Measurements from ENCODE around the gene LSM5.
"Not testable (repeated sequence)": the region's sequence is repeated elsewhere in the genome, so short reads cannot be mapped to it uniquely, and the experiment has no call there.

Gene LSM5

DNA sequence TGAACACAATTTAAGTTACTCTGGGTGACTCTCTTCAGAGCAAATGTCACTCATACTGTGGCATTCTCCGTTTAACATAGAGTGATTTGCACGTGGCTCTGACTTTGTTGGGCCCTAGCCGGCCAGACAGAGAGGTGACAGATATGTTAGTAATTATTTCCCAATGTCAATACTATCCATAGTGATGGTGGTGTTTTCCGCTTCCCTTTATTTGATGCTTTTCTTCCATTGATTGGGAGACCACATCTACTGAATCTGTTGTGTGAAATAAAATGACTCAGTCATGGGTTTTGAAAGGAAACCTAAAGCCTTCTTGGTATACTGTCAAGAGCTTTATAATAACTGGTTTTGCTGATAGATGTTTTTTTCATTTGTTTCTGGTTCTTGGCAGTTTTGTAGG lies 12.5 kb upstream of the LSM5 start:
- DNase-seq (ENCODE audit: low spot score): no peak

GRCh38 chr7:32501522-32501921 lies 11.3 kb upstream of the LSM5 start:
- DNase-seq (ENCODE audit: low spot score): no peak

DNA sequence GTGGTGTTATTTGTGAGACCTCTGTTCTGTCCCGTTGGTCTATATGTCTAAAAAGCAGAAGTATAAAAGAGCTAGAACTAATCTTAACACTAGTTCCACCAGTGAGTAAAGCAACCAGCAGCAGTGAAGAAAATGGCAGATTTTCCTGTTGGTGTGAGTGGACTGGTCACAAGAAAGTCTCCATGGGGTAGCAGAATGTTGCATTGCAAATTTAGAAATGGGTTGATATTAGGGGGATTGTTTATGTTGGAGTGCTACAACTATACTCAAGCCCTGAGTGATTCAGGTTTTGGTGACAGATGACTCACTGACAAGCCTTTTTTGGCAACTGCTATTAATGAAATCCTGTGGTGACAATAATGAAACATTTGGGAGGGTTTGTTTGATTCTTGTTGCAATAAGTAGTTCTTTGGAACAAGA lies 10.8 kb upstream of the LSM5 start:
- no peak for DNase-seq (ENCODE audit: low spot score)

DNA sequence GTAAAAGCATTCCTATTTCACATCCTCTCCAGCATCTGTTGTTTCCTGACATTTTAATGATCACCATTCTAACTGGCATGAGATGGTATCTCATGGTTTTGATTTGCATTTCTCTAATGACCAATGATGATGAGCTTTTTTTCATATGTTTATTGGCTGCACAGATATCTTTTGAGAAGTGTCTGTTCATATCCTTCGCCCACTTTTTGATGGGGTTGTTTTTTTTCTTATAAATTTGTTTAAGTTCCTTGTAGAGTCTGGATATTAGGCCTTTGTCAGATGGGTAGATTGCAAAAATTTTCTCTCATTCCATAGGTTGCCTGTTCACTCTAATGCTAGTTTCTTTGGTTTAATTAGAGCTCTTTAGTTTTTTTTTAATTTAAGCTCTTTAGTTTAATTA lies 10.0 kb upstream of the LSM5 start:
- DNase-seq (ENCODE audit: low spot score): not testable (repeated sequence)

GRCh38 chr7:32499755-32500154 lies 9.6 kb upstream of the LSM5 start:
- not testable (repeated sequence) for DNase-seq (ENCODE audit: low spot score)

- DNase-seq (ENCODE audit: low spot score): no peak
Observed at GRCh38 chr7:32496052-32496813, 6.1 kb upstream of the LSM5 start.

DNA sequence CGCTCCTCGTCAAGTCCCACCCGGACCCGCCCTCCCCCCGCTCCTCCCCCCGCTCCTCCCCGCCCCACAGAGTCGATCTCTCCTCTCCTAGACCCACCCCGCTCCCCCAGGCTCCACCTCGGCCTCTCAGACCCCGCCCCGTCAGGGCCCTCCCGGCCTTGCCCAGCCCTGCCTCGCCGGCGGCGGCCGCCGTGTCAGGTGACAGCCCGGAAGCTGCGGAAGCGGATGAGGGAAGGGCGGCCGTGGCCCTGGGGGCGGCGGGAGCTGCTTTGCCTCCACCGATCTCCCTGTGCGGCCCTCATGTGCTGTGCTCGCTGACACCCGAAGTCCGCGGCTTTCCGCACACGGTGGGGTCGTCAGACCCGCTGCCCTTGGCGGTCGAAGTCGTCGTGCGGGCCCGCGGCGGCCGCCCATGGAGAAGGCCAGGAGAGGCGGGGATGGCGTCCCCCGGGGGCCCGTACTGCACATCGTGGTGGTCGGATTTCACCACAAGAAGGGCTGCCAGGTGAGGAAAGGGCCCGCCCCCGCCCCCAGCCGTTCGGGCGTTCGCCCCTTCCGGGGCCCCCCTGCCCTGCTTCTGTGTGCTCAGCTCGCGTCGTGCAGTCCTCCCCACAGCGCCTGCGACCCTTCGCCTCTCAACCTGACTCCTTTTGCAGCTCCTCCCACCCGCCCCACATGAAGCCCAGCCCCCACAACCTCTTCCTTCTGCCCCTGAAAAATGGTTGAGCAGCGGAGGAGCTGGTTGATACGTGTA lies 5.3 kb upstream of the LSM5 start, which contains the start of gene AVL9:
Gene AVL9 (plus strand): TSS at position 192 of the 754 bp plus-strand sequence. CDS start 221 bp downstream, at position 413.
- peak; percentile 98 for DNase-seq (ENCODE audit: low spot score)

DNA sequence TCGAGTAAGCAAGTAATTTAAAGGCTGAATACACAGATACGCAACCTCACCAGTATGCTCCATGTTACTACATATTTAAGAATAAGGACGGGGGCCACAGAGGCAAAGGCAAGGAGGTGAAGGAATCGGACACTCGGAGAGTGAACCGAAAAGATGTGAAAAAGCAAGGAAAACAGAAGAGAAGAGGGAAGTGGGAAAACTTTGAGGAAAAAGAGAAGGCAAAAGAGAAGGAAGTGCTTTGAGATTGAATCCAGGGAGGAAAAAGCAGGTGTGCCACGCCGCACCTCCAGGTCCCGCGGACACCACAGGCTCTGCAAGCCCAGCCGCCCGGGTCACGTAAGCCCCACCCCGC lies 4.7 kb upstream of the LSM5 start:
- DNase-seq (ENCODE audit: low spot score): no peak

- DNase-seq (ENCODE audit: low spot score): no peak
Observed at GRCh38 chr7:32489788-32490126, 423 bp downstream of the LSM5 start.

GRCh38 chr7:32481921-32482320 lies 8.3 kb downstream of the LSM5 start:
- DNase-seq (ENCODE audit: low spot score): no peak

DNA sequence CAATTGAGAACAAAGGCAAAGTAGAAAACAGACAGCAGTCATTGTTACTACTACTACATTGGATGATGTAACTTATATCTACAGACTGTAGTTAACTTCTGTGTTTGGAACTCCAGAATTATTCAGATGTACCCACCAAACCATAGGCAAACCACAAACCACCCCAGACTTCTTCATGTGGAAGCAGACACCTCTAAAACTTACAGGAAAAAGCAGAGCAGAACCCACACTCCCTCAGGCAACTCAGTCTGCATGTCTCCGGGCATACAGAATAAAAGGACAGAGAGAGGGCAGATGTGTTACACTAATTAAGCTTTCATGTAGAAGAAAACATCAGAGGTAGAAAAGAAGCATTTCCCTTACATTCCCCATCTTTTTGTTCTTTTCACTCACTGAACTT lies 9.0 kb downstream of the LSM5 start:
- no peak for DNase-seq (ENCODE audit: low spot score)

GRCh38 chr7:32479574-32480200 lies 10.5 kb downstream of the LSM5 start:
- DNase-seq (ENCODE audit: low spot score): no peak

DNA sequence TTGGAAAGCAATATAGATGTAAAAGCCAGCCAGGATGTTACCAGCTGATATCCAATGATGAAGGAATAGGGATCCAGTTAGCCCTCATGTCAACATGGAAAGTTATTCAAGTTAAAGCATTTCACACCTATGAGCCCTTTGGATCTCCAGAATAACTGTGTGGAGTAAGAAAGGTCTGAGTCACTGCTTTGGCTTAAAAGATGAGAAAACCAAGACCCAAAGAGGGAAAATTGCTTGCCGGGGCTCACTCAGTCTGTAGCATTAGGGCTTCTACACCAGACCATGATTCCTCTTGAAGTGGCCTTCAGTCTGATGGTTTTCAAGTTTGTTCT lies 12.6 kb downstream of the LSM5 start:
- DNase-seq (ENCODE audit: low spot score): no peak

- DNase-seq (ENCODE audit: low spot score): no peak
Observed at GRCh38 chr7:32476816-32477648, 13.1 kb downstream of the LSM5 start.

GRCh38 chr7:32474008-32474407 lies 16.2 kb downstream of the LSM5 start:
- no peak for DNase-seq (ENCODE audit: low spot score)

GRCh38 chr7:32472015-32472414 lies 18.2 kb downstream of the LSM5 start:
- no peak for DNase-seq (ENCODE audit: low spot score)

DNA sequence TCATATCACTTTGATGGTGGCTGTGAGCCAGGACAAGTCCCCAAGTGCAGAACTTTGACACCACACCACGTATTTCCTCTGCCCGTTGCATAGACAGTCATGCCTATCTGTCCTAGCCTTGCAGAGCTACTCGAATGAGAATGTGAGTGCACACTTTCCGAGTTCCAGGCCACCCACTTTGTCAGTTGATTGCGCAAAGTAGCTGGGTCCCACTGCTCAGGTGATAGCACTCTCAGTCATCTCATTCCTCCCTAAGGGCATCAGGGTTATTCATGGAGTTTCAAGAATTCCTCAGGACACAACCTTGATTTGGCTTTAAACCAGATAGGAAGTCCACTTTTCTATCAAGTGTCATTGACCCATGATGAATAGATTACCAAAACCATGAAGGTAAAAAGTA lies 19.3 kb downstream of the LSM5 start:
- DNase-seq (ENCODE audit: low spot score): no peak

GRCh38 chr7:32470004-32470403 lies 20.2 kb downstream of the LSM5 start:
- DNase-seq (ENCODE audit: low spot score): not testable (repeated sequence)

DNA sequence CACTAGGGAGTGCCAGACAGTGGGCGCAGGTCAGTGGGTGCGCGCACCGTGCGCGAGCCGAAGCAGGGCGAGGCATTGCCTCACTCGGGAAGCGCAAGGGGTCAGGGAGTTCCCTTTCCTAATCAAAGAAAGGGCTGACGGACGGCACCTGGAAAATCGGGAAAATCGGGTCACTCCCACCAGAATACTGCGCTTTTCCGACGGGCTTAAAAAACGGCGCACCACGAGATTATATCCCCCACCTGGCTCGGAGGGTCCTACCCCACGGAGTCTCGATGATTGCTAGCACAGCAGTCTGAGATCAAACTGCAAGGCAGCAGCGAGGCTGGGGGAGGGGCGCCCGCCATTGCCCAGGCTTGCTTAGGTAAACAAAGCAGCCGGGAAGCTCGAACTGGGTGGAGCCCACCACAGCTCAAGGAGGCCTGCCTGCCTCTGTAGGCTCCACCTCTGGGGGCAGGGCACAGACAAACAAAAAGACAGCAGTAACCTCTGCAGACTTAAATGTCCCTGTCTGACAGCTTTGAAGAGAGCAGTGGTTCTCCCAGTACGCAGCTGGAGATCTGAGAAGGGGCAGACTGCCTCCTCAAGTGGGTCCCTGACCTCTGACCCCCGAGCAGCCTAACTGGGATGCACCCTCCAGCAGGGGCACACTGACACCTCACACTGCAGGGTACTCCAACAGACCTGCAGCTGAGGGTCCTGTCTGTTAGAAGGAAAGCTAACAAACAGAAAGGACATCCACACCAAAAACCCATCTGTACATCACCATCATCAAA lies 25.4 kb downstream of the LSM5 start:
- DNase-seq (ENCODE audit: low spot score): not testable (repeated sequence)

GRCh38 chr7:32462977-32463376 lies 27.2 kb downstream of the LSM5 start:
- no peak for DNase-seq (ENCODE audit: low spot score)

GRCh38 chr7:32462451-32462850 lies 27.7 kb downstream of the LSM5 start:
- DNase-seq (ENCODE audit: low spot score): no peak

DNA sequence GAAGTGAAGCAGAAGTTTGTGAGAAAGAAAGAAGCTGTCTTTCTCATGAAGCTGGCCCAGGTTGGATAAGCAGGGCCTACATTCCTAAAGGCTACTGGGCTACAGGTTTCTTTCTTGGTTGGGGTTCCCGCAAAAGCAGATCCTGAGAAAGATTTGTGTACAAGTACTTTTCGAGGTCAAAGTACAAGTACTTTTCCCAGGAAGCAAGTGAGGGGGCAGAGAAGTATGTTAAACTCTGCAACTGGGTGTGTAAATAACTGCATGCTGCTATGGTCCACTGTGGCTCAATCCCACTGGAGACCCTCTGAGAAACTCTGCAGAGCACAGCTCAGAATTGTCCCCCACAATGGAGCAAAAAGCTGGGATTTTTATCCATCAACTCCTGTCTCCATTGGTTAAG lies 28.7 kb downstream of the LSM5 start:
- DNase-seq (ENCODE audit: low spot score): no peak

All from CD4-positive, alpha-beta T cell treated with Interleukin-6 at 100 ng/mL for 8 hours (primary cell).